Large intestine (tissue), 12 donors: ENCODE results near the gene SFT2D3. TPM values are rescaled to one million over a fixed set of nuclear protein-coding genes. Genes with fewer than 3 reads are reported as not detected.

Experiments used
- DNase-seq, 2 donors: peaks; one replicate each; pipeline versions ENCODE4 v3.0.0 to v3.0.0-alpha.2; 2013
- H3K27ac ChIP-seq: one replicate; pipeline ENCODE4 v1.5.1; 2013; ENCODE audit warnings: low read length
- H3K27me3 ChIP-seq: 2 replicates; pipeline ENCODE4 v1.6.1; 2013; ENCODE audit warnings: low read length; ENCODE audit not compliant: control insufficient read depth, insufficient read depth
- H3K36me3 ChIP-seq: 2 replicates; pipeline ENCODE4 v1.6.1; 2013; ENCODE audit warnings: low read length; ENCODE audit not compliant: control insufficient read depth, insufficient read depth
- H3K4me1 ChIP-seq: one replicate; pipeline ENCODE4 v1.6.1; 2013; ENCODE audit warnings: low read length; ENCODE audit not compliant: control insufficient read depth, insufficient read depth
- H3K4me3 ChIP-seq: one replicate; pipeline ENCODE4 v1.5.1; 2013; ENCODE audit warnings: low read length
- H3K9me3 ChIP-seq: one replicate; pipeline ENCODE4 v1.6.1; 2013; ENCODE audit warnings: mild to moderate bottlenecking, low read depth, low read length, moderate library complexity; ENCODE audit not compliant: control insufficient read depth
- WGBS: methylation state at CpG from one replicate; pipeline ENCODE4 v1.1.5; 2013; ENCODE audit warnings: low lambda C conversion rate; ENCODE audit not compliant: insufficient coverage; 5-methylcytosine and 5-hydroxymethylcytosine counted together
- long read RNA-seq, 11 donors: transcript quantifications; one replicate each; lab custom pipeline, GENCODE V29; 2026
- polyA plus RNA-seq: library from polyadenylated mRNA; unstranded; fragments of 120-200 nt; gene quantifications from one replicate; pipeline ENCODE4 v1.2.1, GENCODE V29; 2013

Gene SFT2D3, protein sequence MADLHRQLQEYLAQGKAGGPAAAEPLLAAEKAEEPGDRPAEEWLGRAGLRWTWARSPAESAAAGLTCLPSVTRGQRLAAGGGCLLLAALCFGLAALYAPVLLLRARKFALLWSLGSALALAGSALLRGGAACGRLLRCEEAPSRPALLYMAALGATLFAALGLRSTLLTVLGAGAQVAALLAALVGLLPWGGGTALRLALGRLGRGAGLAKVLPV
- not detected for polyA plus RNA-seq
- long read RNA-seq, donor 1, transcript SFT2D3-201 (1 exons, 3,735 nt): major isoform, 14 of 14 reads
- long read RNA-seq, donor 1, partial matches to known transcripts: 0 of 14 reads
- long read RNA-seq, donor 1, other reads (novel, unspliced or antisense): 0 of 14 reads
- long read RNA-seq, donor 2, transcript SFT2D3-201 (1 exons, 3,735 nt): major isoform, 34 of 34 reads
- long read RNA-seq, donor 2, partial matches to known transcripts: 0 of 34 reads
- long read RNA-seq, donor 2, other reads (novel, unspliced or antisense): 0 of 34 reads
- long read RNA-seq, donor 3: 0 reads
- long read RNA-seq, donor 4, partial matches to known transcripts: 0 of 3 reads
- long read RNA-seq, donor 4, other reads (novel, unspliced or antisense): 0 of 3 reads
- long read RNA-seq, donor 5, transcript SFT2D3-201 (1 exons, 3,735 nt): major isoform, 14 of 14 reads
- long read RNA-seq, donor 5, partial matches to known transcripts: 0 of 14 reads
- long read RNA-seq, donor 5, other reads (novel, unspliced or antisense): 0 of 14 reads
- long read RNA-seq, donor 6, transcript SFT2D3-201 (1 exons, 3,735 nt): major isoform, 33 of 33 reads
- long read RNA-seq, donor 6, partial matches to known transcripts: 0 of 33 reads
- long read RNA-seq, donor 6, other reads (novel, unspliced or antisense): 0 of 33 reads
- long read RNA-seq, donor 7, transcript SFT2D3-201 (1 exons, 3,735 nt): major isoform, 8 of 8 reads
- long read RNA-seq, donor 7, partial matches to known transcripts: 0 of 8 reads
- long read RNA-seq, donor 7, other reads (novel, unspliced or antisense): 0 of 8 reads
- long read RNA-seq, donor 8, transcript SFT2D3-201 (1 exons, 3,735 nt): major isoform, 29 of 29 reads
- long read RNA-seq, donor 8, partial matches to known transcripts: 0 of 29 reads
- long read RNA-seq, donor 8, other reads (novel, unspliced or antisense): 0 of 29 reads
- long read RNA-seq, donor 9, transcript SFT2D3-201 (1 exons, 3,735 nt): major isoform, 31 of 60 reads
- long read RNA-seq, donor 9, partial matches to known transcripts: 29 of 60 reads
- long read RNA-seq, donor 9, other reads (novel, unspliced or antisense): 0 of 60 reads
- long read RNA-seq, donor 10, transcript SFT2D3-201 (1 exons, 3,735 nt): major isoform, 21 of 21 reads
- long read RNA-seq, donor 10, partial matches to known transcripts: 0 of 21 reads
- long read RNA-seq, donor 10, other reads (novel, unspliced or antisense): 0 of 21 reads
- long read RNA-seq, donor 11, transcript SFT2D3-201 (1 exons, 3,735 nt): major isoform, 23 of 23 reads
- long read RNA-seq, donor 11, partial matches to known transcripts: 0 of 23 reads
- long read RNA-seq, donor 11, other reads (novel, unspliced or antisense): 0 of 23 reads

DNA sequence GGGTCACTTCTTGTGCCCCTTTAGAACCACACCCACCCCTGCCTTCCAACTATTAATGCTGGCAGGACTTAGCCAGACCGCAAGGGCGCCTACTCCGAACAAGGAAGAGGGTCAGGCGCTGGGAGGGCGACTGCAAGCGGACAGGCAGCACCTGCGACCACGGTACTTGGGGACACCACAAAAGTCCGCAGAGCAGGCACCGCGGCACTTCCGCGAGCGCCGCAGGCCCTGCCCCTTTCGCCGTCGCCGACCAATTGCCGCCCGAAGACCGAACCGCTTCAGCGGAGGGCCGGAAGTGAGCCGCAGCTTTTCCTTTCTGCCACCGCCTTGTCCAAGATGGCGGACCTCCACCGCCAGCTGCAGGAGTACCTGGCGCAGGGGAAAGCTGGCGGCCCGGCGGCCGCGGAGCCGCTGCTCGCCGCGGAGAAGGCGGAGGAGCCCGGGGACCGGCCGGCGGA is at the start of gene SFT2D3:
TSS of gene SFT2D3 (plus strand) at position 305 of the 458 bp plus-strand sequence. CDS start at position 337, 32 bp downstream.
- peak within 1 kb of the TSS; percentile 74 for H3K4me3 ChIP-seq
- peak within 1 kb of the TSS; percentile 98 for H3K27ac ChIP-seq
- peak; percentile 94 to 96 for DNase-seq
- WGBS: no CpG with 5 or more reads among the region's 44 CpGs
- H3K9me3 ChIP-seq: no peaks in the 10 kb centered on the region
- no peaks in the 10 kb centered on the region for H3K27me3 ChIP-seq
- H3K4me1 ChIP-seq: peaks cover 21% of the 10 kb centered on the region
- peaks cover 12% of the 10 kb centered on the region for H3K36me3 ChIP-seq

DNA sequence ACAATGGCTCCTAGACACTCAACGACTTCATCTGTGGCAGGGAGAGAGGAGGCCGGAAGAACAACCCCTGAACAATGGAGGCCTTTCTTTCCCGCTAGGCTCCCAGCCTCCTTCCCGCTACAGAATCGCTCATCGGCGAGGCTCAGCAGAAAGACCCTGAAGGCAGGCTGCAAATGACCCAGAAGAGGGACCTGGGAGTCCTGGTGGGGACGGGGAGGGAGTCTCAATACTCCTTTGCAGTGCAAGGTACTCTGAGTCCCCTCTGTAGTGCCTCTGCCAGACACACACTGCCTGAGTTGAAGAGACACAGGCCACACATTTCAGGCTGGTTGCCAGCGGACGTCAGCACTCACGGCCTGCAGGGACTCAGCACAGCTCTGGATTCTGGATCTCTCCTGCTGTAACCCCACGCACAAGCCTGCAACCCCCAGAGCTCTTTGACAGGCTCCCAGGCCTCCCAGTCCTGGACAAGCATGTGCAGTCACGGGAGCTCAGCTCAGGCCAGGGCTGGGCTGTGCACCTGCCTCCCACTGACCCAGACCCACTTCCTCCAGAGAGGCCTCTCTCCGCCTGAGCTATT is 49.2 kb upstream of the SFT2D3 start:
- peaks cover 2% of the 10 kb centered on the region for H3K9me3 ChIP-seq
- no peaks in the 10 kb centered on the region for H3K27me3 ChIP-seq
- H3K4me3 ChIP-seq: no peak overlapping the region
- no peaks in the 10 kb centered on the region for H3K4me1 ChIP-seq
- H3K27ac ChIP-seq: peak overlapping the region; percentile 43
- H3K36me3 ChIP-seq: no peaks in the 10 kb centered on the region
- peak in 1 of 2 donors; percentile 49 for DNase-seq
- 100% methylated on average over 1 of the region's 14 CpGs for WGBS

DNA sequence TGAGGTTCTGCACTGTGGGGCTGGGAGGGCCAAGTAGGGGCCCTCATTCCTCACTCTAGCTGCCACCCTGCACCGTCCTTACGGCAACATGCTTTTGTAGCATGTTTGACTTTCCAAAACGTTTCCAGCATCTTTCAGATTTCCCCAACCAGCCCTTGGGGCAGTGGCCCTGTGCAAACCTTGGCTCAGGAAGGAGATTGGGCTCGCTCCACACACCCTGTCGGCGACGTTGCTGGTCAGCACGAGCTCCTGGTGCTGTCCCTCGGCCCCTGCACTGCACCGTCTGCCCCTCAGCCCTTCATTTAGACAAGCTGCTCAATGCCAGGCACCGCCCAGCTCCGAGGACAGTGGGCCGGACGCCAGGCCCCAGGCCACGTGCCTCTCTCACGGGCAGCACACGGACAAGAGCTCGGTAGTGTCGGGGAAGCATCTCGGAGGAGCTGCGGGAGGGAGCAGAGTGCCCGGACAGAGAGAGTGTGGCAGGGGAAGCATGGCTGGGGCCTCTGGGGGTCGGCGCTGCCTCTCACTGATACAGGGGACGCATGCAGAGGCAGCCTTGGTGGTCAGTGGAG is 48.4 kb upstream of the SFT2D3 start:
- Histone ChIP-seq H3K27me3 (no peaks in the 10 kb centered on the region), H3K4me1 (no peaks in the 10 kb centered on the region), H3K9me3 (peaks cover 2% of the 10 kb centered on the region), H3K36me3 (no peaks in the 10 kb centered on the region), H3K27ac (peak overlapping the region; percentile 48), H3K4me3 (no peak overlapping the region)
- no CpG with 5 or more reads among the region's 25 CpGs for WGBS
- DNase-seq: no peak

DNA sequence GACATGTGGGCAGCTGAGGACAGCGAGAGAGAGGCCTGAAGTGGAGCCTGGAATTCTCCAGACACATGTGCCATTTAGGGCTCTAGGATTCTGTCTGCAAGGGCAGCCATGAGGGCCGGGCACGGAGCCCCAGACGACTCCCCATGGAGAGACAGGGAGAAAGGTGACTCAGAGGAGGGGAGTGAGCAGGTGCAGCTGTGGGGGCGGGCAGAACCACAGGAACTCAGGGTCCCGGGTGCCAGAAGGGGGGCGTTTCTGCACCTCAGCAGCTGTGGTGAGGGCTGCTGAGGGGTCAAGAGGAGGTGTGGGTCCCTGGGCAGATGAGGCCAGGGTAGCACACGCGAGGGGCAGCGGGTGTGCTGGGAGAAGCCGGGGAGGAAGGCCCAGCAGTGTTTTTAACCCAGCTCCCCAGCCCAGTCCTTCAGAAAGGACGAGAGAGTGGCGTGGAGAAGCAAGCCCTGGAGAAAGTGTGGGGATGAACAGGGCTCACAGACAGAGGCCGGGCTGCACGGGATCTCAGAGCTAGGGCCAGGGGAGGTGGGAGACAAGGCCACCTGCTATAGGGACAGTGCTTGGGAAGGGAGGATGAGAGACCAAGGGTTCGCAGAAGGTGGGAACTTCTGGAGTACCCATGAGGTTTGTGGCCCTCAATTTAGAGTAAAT is 47.7 kb upstream of the SFT2D3 start:
- no peaks in the 10 kb centered on the region for H3K4me1 ChIP-seq
- H3K9me3 ChIP-seq: peaks cover 2% of the 10 kb centered on the region
- no CpG with 5 or more reads among the region's 16 CpGs for WGBS
- DNase-seq: no peak
- H3K36me3 ChIP-seq: no peaks in the 10 kb centered on the region
- H3K27me3 ChIP-seq: no peaks in the 10 kb centered on the region
- H3K27ac ChIP-seq: peak overlapping the region; percentile 48
- no peak overlapping the region for H3K4me3 ChIP-seq

DNA sequence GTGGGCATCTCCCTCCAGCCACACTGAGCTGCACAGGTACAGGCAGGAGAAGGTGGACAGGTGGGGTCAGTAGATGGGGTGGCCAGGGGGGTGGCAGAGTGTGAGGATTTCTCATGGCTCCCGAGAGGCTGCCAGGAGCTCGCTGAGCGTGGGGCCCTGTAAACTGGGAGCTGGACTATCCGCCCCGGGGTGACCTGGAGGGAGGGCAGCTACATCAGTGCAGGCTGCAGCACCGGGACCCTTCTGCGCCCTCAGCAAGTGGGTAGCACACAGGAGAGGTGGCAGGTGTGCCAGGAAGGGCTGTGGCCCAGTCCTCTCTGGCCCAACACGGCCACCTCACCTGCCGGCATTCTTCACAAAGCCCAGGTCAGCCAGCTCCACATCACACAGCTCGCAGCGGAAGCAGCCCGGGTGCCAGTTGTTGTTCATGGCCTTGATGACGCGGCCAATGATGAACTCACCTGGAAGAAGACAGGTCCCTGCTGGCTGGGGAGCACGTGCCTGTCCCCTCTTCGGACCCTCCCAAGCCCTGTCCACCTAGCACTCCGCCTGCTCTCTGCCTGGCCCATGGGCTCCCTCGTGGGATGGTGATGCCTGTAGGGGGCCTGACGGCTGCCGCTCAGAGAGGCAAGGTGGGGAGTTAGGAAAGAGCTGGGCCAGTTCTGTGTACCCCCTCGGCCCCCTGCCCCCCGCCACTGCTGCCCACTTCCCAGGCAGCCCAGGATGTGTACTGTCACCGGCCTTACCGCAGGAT is 47.0 kb upstream of the SFT2D3 start:
- peaks cover 2% of the 10 kb centered on the region for H3K9me3 ChIP-seq
- DNase-seq: no peak
- no peaks in the 10 kb centered on the region for H3K27me3 ChIP-seq
- no peaks in the 10 kb centered on the region for H3K4me1 ChIP-seq
- no peak overlapping the region for H3K4me3 ChIP-seq
- WGBS: no CpG with 5 or more reads among the region's 24 CpGs
- H3K36me3 ChIP-seq: no peaks in the 10 kb centered on the region
- H3K27ac ChIP-seq: no peak overlapping the region

DNA sequence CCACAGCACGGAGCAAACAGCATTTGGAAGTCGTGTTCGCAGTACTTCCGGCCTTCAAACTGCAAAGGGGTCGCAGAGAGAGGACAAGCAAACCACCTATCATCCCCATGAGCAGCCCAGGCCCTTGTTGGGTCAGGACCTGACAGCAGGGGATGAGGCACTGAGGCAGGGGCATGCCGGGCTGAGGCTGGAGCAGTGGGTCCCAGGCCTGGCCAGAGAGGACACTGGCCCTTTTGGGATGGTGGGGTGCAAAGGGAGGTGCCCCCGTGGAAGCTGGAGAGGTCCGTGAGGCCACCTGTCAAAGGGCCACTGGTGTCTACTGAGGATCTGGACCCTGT is 46.5 kb upstream of the SFT2D3 start:
- no peaks in the 10 kb centered on the region for H3K4me1 ChIP-seq
- no peak overlapping the region for H3K4me3 ChIP-seq
- WGBS: no CpG with 5 or more reads among the region's 8 CpGs
- H3K36me3 ChIP-seq: no peaks in the 10 kb centered on the region
- H3K27me3 ChIP-seq: no peaks in the 10 kb centered on the region
- no peak overlapping the region for H3K27ac ChIP-seq
- DNase-seq: no peak
- H3K9me3 ChIP-seq: peaks cover 2% of the 10 kb centered on the region

DNA sequence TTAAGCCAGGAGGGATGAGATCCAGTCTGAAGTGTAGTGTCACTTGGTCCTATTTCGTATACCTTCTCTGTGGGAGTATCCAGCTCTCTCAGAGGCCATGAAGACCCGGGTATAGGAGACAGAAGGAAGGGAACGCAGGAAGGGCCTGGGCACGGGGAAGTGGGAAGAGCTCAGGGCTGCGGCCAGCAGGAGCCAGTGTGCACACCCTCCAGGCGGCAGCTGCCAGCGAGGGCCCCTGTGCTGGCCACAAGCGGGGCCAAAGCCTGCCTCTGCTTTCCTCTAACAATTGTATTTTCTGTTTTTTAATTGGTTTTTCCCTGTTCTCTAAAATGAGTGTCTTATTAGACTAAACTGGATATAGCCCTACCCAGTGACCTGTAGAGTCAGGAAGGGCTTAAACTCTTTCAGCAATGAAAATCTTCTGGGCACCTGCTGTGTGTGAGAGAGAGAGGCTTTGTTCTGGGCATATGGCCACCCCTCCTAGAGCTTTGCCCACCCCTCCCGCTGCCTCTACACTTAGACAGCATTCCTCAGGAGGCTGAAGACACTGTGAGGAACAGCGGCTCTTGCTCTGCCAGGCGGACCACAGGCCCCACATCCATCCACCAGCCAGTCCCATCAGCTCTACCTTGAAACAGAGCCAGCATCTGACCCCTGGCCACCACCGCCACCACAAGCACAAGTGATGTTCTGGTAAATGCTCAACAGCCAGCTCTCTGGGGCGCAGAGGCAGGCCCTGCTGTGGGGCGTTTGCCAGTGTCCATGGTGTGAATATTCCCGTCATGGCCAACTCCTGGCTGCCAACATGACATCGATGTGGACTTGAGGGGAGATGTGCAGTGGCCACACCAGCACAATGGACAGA is 45.9 kb upstream of the SFT2D3 start:
- H3K4me3 ChIP-seq: no peak overlapping the region
- H3K27ac ChIP-seq: no peak overlapping the region
- no peaks in the 10 kb centered on the region for H3K36me3 ChIP-seq
- H3K27me3 ChIP-seq: no peaks in the 10 kb centered on the region
- WGBS: no CpG with 5 or more reads among the region's 16 CpGs
- H3K9me3 ChIP-seq: peaks cover 2% of the 10 kb centered on the region
- H3K4me1 ChIP-seq: no peaks in the 10 kb centered on the region
- DNase-seq: no peak

DNA sequence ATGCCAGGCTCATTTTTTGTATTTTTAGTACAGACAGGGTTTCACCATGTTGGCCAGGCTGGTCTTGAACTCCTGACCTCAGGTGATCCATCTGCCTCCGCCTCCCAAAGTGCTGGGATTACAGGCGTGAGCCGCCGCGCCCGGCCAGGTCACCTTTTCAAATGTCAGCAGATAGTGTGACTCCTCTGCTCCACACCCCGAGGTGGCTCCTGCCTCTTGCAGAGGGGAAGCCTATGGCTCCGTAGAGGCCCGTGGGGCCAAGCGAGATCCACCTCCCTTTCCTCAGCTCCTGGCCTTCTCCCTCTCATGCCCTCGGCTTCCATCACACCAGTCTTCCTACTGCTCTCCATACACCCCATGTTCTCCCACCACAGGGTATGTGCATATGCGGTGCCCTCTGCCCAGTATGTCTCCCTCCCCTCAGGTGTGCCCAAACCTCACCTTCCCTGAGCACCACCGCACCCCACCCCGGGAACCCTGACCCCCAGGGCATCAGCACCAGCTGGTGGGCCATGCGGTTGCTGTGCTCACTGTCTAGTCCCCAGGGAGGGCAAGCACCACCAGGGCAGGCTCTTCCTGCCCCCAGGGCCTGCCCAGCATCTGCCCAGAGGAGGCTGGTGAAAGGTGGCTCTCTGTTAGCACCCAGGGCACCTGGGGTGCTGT is 44.6 kb upstream of the SFT2D3 start:
- Histone ChIP-seq H3K27ac (no peak overlapping the region), H3K9me3 (no peaks in the 10 kb centered on the region), H3K4me3 (no peak overlapping the region), H3K36me3 (no peaks in the 10 kb centered on the region), H3K4me1 (no peaks in the 10 kb centered on the region), H3K27me3 (no peaks in the 10 kb centered on the region)
- 80% methylated on average over 1 of the region's 15 CpGs for WGBS
- no peak for DNase-seq
